SK-N-SH (cell line): ENCODE measurements around the gene CLDN15. TPM values are rescaled to one million over a fixed set of nuclear protein-coding genes. Genes with fewer than 3 reads are reported as not detected.
"Not testable (repeated sequence)": the region's sequence is repeated elsewhere in the genome, so short reads cannot be mapped to it uniquely, and the experiment has no call there.

ENCODE experiments used
- CTCF ChIA-PET: fragments of 300-600, 350-600 bp; formaldehyde crosslinking; extraction: SDS; loops from one replicate; lab custom pipeline; 2021; lab: Yijun Ruan, JAX
- POLR2A ChIA-PET: fragments of 350-600 bp; sonication (Branson Sonifier 250); formaldehyde crosslinking; extraction: SDS; loops from one replicate; lab custom pipeline; 2020; ENCODE audit warnings: antibody characterized with exemption, inconsistent platforms; lab: Yijun Ruan, JAX
- DNase-seq: peaks from one replicate; pipeline ENCODE4 v3.0.0; 2012
- H2AFZ ChIP-seq: fragments of 200-600 bp; sonication (generic); 2 replicates; pipeline ENCODE4 v1.8.1; 2016; ENCODE audit warnings: antibody characterized with exemption, mild to moderate bottlenecking, low read depth
- H3F3A ChIP-seq: fragments of 200-600 bp; sonication (generic); replicated peaks from 2 replicates; pipeline ENCODE3; 2016; ENCODE audit warnings: antibody characterized with exemption, mild to moderate bottlenecking; ENCODE audit not compliant: insufficient read depth
- H3K27ac ChIP-seq, 2 experiments: fragments of 200-500 bp in 1 of 2; fragments of 200-600 bp in 1 of 2; sonication (Bioruptor generic) in 1 of 2; sonication (generic), shearing (Covaris generic) in 1 of 2; 2 replicates each; pipeline versions ENCODE4 v1.5.1 to v1.6.1; 2014 to 2016; ENCODE audit warnings: low read depth in 2 of 2, inconsistent platforms in 1 of 2, low read length in 1 of 2, mild to moderate bottlenecking in 1 of 2, mixed read lengths in 1 of 2
- H3K27me3 ChIP-seq: fragments of 200-600 bp; sonication (generic), shearing (Covaris generic); 2 replicates; pipeline ENCODE4 v1.6.1; 2016; ENCODE audit warnings: mixed run types; ENCODE audit not compliant: insufficient read depth
- H3K36me3 ChIP-seq, 2 experiments: fragments of 200-500 bp in 1 of 2; fragments of 200-600 bp in 1 of 2; sonication (Bioruptor generic) in 1 of 2; sonication (generic) in 1 of 2; replicated peaks in 1 of 2; 2 replicates each; pipeline versions ENCODE3 to v1.5.1; 2014 to 2016; ENCODE audit warnings: low read length in 1 of 2, mild to moderate bottlenecking in 1 of 2; ENCODE audit not compliant: insufficient read depth in 2 of 2, control insufficient read depth in 1 of 2
- H3K4me1 ChIP-seq, 2 experiments: fragments of 200-500 bp in 1 of 2; fragments of 200-600 bp in 1 of 2; sonication (Bioruptor generic) in 1 of 2; sonication (generic), shearing (Covaris generic) in 1 of 2; 2 replicates each; pipeline versions ENCODE4 v1.5.1 to v1.6.1; 2014 to 2016; ENCODE audit warnings: low read depth in 1 of 2, low read length in 1 of 2, mixed run types in 1 of 2; ENCODE audit not compliant: insufficient read depth in 2 of 2, control insufficient read depth in 1 of 2
- H3K4me2 ChIP-seq: fragments of 200-600 bp; sonication (generic), shearing (Covaris generic); 2 replicates; pipeline ENCODE4 v1.6.1; 2017; ENCODE audit warnings: mixed run types
- H3K4me3 ChIP-seq, 2 experiments: fragments of 200-500 bp in 1 of 2; fragments of 200-600 bp in 1 of 2; sonication (Bioruptor generic) in 1 of 2; sonication (generic), shearing (Covaris generic) in 1 of 2; 2 replicates each; pipeline versions ENCODE4 v1.5.1 to v1.8.1; 2014 to 2016; ENCODE audit warnings: low read depth in 2 of 2, inconsistent platforms in 1 of 2, low read length in 1 of 2, mild to moderate bottlenecking in 1 of 2, mixed read lengths in 1 of 2, moderate library complexity in 1 of 2
- H3K79me2 ChIP-seq: fragments of 200-600 bp; sonication (generic); 2 replicates; pipeline ENCODE4 v1.8.1; 2017; ENCODE audit warnings: mild to moderate bottlenecking; ENCODE audit not compliant: insufficient read depth
- H3K9ac ChIP-seq: fragments of 200-600 bp; sonication (generic); 2 replicates; pipeline ENCODE4 v1.6.1; 2017; ENCODE audit warnings: mixed run types
- H3K9me2 ChIP-seq: fragments of 200-600 bp; sonication (generic); 2 replicates; pipeline ENCODE4 v1.6.1; 2017; ENCODE audit warnings: mixed run types
- H3K9me3 ChIP-seq: fragments of 200-600 bp; sonication (generic); 2 replicates; pipeline ENCODE4 v1.6.1; 2017; ENCODE audit warnings: mixed run types, mild to moderate bottlenecking, moderate library complexity
- H4K20me1 ChIP-seq: fragments of 200-600 bp; sonication (generic); 2 replicates; pipeline ENCODE4 v1.6.1; 2017; ENCODE audit warnings: mild to moderate bottlenecking, mixed run types; ENCODE audit not compliant: insufficient read depth
- EZH2phosphoT487 ChIP-seq: fragments of 200-600 bp; sonication (generic); IDR thresholded peaks from 2 replicates; pipeline ENCODE4 v1.6.1; 2017; ENCODE audit warnings: low read depth, mixed run types, mild to moderate bottlenecking, antibody characterized with exemption, moderate library complexity, borderline replicate concordance
- FOSL2 ChIP-seq: IDR thresholded peaks from 2 replicates; pipeline ENCODE4 v1.4.0; 2012; ENCODE audit warnings: low read depth, mild to moderate bottlenecking, moderate library complexity, borderline replicate concordance
- FOXM1 ChIP-seq: IDR thresholded peaks from 2 replicates; pipeline ENCODE4 v1.4.0; 2012; ENCODE audit warnings: low read depth, mild to moderate bottlenecking
- JUND ChIP-seq: IDR thresholded peaks from 2 replicates; pipeline ENCODE4 v1.4.0; 2012
- RAD21 ChIP-seq: IDR thresholded peaks from 2 replicates; pipeline ENCODE4 v1.6.1; 2012; ENCODE audit warnings: mild to moderate bottlenecking, low read length
- RCOR1 ChIP-seq: fragments of 150-350 bp; IDR thresholded peaks from 2 replicates; pipeline ENCODE4 v1.6.1; 2017; ENCODE audit warnings: antibody characterized with exemption, low read length
- RFX5 ChIP-seq: IDR thresholded peaks from 2 replicates; pipeline ENCODE4 v1.6.1; 2012; ENCODE audit warnings: mild to moderate bottlenecking, improper control_type of control experiment, low read length
- SMC3 ChIP-seq: IDR thresholded peaks from 2 replicates; pipeline ENCODE4 v1.6.1; 2012; ENCODE audit warnings: low read depth, low read length, improper control_type of control experiment
- TAF1 ChIP-seq: IDR thresholded peaks from 2 replicates; pipeline ENCODE4 v1.6.1; 2012; ENCODE audit warnings: low read depth, mild to moderate bottlenecking, low read length, moderate library complexity, borderline replicate concordance
- WGBS: methylation state at CpG from one replicate; pipeline ENCODE4 v1.1.6; 2017; ENCODE audit warnings: low lambda C conversion rate; 5-methylcytosine and 5-hydroxymethylcytosine counted together
- polyA plus RNA-seq, 3 experiments: library from polyadenylated mRNA; depleted of rRNA; stranded (reverse); fragments of >200 nt; gene quantifications; 2 replicates each; pipeline ENCODE4 v1.2.3, GENCODE V29; 2012

Gene CLDN15
- polyA plus RNA-seq, 1 of the 3 experiments (the other 2 are of a cell fraction) = 24.0 TPM

DNA sequence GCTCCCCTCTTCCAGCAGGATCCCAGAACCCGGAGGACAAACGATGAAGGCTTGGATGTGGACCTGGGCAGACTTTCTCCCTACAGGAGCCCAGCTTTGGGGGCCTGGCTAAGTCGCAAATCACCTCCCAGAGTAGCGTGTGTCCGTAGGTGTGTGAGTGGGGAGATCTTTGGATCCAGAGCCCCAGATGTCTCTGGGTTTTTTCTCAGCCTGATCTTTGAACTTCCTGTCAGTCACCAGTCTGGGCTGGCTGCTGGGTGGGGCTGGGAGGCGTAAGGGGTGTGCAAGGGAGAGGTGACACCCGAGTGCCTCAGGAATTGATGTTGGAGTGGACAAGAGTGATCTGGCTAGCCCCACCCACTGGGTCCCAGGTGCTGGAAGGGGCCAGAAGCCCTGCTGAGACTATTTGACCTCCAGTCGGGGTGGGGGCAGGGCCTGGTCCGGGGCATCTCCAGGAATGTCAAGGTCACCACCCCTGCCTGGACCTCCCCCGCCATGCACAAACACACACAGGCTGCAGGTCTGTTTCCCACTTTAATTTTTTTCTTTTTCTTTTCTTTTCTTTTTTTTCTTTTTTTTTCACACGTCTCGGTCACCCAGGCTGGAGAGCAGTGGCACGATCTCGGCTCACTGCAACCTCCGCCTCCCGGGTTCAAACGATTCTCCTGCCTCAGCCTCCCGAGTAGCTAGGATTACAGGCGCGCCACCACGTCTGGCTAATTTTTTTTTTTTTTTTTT, 36.6 kb downstream of the CLDN15 start, which contains the start of gene MOGAT3:
MOGAT3 (minus strand) TSS at position 175 of the 738 bp plus-strand sequence. CDS start 182 bp downstream, outside the sequence.
- H3K79me2 ChIP-seq = no peaks in the 10 kb centered on the region
- H3K36me3 ChIP-seq = peaks cover 0 to 2% of the 10 kb centered on the region in 2 experiments
- POLR2A ChIA-PET = no interaction called here
- CTCF ChIA-PET = interaction anchor here (0.8 to 2.7 kb wide), 8 partner anchors 9 to 124 kb away, joined by 3 to 12 read pairs (median 5); partner anchors contain the start of genes PLOD3 and ZNHIT1
- DNase-seq = no peak
- no peaks in the 10 kb centered on the region for H3K9me3 ChIP-seq
- H2AFZ ChIP-seq = no peak within 1 kb of the TSS
- no peak within 1 kb of the TSS for H3K4me3 ChIP-seq
- no peak within 1 kb of the TSS for H3K27ac ChIP-seq
- H3K9me2 ChIP-seq = no peaks in the 10 kb centered on the region
- 78% methylated on average over 21 of the region's 21 CpGs for whole genome bisulfite sequencing
- H3K4me2 ChIP-seq = no peak within 1 kb of the TSS
- no peaks in the 10 kb centered on the region for H3K4me1 ChIP-seq
- H3F3A ChIP-seq = no peaks in the 10 kb centered on the region
- TF ChIP-seq FOSL2 = no peak
- TF ChIP-seq EZH2phosphoT487 = no peak
- no peak for TF ChIP-seq SMC3
- TF ChIP-seq RAD21 = no peak
- no peak for TF ChIP-seq FOXM1
- TF ChIP-seq TAF1 = no peak
- TF ChIP-seq RCOR1 = no peak
- TF ChIP-seq JUND = no peak
- no peaks in the 10 kb centered on the region; the same call in 1 of the 2 replicates for H3K27me3 ChIP-seq
- H4K20me1 ChIP-seq = no peaks in the 10 kb centered on the region
- H3K9ac ChIP-seq = no peak within 1 kb of the TSS

DNA sequence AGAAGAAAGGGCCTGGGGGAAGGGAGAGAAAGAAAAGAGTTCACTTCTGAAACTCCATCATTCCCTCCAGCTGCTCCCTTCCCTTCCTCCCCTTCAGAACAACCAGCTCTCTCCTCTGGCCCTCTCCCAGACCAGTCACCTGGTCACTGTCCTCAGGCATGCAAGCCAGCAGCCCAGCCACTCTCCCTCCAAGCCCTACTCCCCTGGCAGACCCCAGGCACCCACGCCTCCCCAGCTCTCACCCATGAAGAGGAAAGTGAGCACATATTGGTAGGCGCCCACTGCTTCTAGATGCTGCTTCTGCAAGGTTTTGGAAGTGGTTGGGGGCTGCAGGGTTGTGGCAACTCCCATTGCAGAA, 37.1 kb downstream of the CLDN15 start:
- ChIA-PET CTCF (interaction anchor here (0.8 to 1.8 kb wide), 7 partner anchors 8 to 123 kb away, joined by 3 to 12 read pairs (median 5); partner anchors contain the start of genes PLOD3 and ZNHIT1), POLR2A (no interaction called here)
- Histone ChIP-seq H2AFZ (no peak overlapping the region), H3K79me2 (no peaks in the 10 kb centered on the region), H3K4me1 (no peaks in the 10 kb centered on the region), H3F3A (no peaks in the 10 kb centered on the region), H3K36me3 (no peaks in the 10 kb centered on the region), H3K27ac (no peak overlapping the region), H3K27me3 (no peaks in the 10 kb centered on the region; the same call in 1 of the 2 replicates), H3K9ac (no peak overlapping the region), H3K9me2 (no peaks in the 10 kb centered on the region), H3K9me3 (no peaks in the 10 kb centered on the region), H3K4me2 (no peak overlapping the region), H4K20me1 (no peaks in the 10 kb centered on the region), H3K4me3 (no peak overlapping the region)
- no peak for TF ChIP-seq RFX5
- WGBS = 66% methylated on average over 2 of the region's 2 CpGs
- DNase-seq = peak; percentile 46

DNA sequence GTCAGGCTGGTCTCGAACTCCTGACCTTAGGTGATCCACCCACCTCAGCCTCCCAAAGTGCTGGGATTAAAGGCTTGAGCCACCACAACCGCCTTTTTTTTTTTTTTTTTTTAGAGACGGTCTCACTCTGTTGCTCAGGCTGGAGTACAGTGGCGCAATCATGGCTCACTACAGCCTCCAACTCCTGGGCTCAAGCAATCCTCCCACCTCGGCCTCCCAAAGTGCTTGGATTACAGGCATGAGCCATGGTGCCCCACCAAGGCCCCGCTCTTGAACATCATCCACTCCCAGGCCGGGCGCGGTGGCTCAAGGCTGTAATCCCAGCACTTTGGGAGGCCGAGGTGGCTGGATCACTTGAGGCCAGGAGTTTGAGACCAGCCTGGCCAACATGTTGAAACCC, 38.1 kb downstream of the CLDN15 start:
- ChIA-PET CTCF (interaction anchor here (0.9 to 1.8 kb wide), 6 partner anchors 7 to 105 kb away, joined by 3 to 13 read pairs (median 7); no protein-coding TSS in a partner anchor), POLR2A (interaction anchor here (1.7 kb wide), 1 partner anchor 18 kb away, joined by 5 read pairs; the partner anchor contains the start of genes PLOD3 and ZNHIT1)
- H4K20me1 ChIP-seq, H3K4me2 ChIP-seq, H3K4me3 ChIP-seq, H3K9ac ChIP-seq, H2AFZ ChIP-seq, H3F3A ChIP-seq, H3K27me3 ChIP-seq, H3K9me2 ChIP-seq, DNase-seq, H3K79me2 ChIP-seq, H3K27ac ChIP-seq, H3K4me1 ChIP-seq, H3K36me3 ChIP-seq, H3K9me3 ChIP-seq: not testable (repeated sequence)
- 82% methylated on average over 10 of the region's 10 CpGs for WGBS
